ENCODE results near the gene CLMP.

DNA sequence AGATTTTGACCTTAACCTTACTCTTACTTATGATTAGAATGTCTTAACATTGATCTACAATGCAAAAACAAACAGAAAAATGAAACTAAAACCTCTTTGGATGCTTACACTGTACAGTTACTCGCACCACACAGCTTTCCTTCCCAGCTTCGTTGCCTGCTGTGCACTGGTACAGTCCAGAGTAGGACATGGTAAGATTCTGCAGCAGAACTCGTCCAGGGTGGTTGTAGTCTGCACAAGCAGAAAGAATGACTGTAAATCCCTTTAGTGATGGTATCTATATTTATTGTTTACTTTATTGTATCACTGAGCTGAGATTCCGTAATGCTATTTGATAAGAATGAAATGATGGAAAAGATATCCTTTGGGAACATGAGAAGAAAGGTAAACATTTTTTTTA is 112.1 kb downstream of the CLMP start:
- TF ChIP-seq, protein P1, sequence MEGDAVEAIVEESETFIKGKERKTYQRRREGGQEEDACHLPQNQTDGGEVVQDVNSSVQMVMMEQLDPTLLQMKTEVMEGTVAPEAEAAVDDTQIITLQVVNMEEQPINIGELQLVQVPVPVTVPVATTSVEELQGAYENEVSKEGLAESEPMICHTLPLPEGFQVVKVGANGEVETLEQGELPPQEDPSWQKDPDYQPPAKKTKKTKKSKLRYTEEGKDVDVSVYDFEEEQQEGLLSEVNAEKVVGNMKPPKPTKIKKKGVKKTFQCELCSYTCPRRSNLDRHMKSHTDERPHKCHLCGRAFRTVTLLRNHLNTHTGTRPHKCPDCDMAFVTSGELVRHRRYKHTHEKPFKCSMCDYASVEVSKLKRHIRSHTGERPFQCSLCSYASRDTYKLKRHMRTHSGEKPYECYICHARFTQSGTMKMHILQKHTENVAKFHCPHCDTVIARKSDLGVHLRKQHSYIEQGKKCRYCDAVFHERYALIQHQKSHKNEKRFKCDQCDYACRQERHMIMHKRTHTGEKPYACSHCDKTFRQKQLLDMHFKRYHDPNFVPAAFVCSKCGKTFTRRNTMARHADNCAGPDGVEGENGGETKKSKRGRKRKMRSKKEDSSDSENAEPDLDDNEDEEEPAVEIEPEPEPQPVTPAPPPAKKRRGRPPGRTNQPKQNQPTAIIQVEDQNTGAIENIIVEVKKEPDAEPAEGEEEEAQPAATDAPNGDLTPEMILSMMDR (IDR thresholded peaks at IDR 0.05; ENCODE audit: low read depth, low read length, poor library complexity, severe bottlenecking), result no peak
- no peak for TF ChIP-seq EZH2phosphoT487 (IDR thresholded peaks at IDR 0.05; ENCODE audit: borderline replicate concordance, low read length)
